HG03558 (cell line): ENCODE data around the gene CTSS.

Experiments
- ATAC-seq: cut with Tn5 transposase; IDR thresholded peaks from one replicate; pipeline ENCODE4 v1.9.1; 2021; ENCODE audit warnings: moderate number of reproducible peaks; ENCODE audit not compliant: unreplicated experiment; ENCODE audit errors: extremely low read depth

CTSS gene

DNA sequence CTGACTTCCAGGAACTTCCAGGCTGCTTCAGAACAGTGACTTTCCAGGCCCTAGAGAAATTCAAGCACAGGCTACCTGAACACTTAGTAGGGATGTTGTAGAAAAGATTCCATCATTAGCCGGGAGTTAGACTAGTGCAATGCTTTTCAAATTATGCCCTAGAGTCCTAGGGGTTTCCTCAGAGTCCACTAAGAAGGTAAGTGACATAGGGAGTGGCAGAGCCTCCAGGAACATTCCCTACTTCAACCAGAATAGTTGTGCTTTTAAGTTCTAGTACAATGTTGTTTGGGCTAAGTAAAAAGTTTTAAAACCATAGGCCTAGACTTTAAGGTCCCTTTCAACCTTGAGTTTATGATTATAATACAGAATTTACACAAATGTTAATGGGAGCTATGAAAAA is 59.5 kb downstream of the CTSS start:
- no peak for ATAC-seq

DNA sequence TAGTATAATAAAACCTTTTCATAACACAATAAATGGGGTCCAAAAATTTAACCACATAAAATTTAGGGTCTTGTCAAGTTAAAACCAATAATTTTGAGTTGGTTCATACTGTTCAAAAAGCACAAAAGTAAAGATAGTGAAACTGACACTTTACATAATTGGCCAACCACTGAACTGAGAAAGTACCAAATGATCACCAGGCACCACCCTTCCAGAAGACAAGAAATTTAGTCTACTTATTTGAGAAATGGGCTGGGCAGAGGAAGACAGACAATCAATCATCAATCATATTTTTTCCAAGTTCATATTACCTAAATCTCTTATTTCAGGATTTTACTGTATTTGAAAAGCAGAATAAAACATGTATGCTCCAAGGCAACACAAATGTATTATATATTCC is 62.2 kb downstream of the CTSS start:
- no peak for ATAC-seq

DNA sequence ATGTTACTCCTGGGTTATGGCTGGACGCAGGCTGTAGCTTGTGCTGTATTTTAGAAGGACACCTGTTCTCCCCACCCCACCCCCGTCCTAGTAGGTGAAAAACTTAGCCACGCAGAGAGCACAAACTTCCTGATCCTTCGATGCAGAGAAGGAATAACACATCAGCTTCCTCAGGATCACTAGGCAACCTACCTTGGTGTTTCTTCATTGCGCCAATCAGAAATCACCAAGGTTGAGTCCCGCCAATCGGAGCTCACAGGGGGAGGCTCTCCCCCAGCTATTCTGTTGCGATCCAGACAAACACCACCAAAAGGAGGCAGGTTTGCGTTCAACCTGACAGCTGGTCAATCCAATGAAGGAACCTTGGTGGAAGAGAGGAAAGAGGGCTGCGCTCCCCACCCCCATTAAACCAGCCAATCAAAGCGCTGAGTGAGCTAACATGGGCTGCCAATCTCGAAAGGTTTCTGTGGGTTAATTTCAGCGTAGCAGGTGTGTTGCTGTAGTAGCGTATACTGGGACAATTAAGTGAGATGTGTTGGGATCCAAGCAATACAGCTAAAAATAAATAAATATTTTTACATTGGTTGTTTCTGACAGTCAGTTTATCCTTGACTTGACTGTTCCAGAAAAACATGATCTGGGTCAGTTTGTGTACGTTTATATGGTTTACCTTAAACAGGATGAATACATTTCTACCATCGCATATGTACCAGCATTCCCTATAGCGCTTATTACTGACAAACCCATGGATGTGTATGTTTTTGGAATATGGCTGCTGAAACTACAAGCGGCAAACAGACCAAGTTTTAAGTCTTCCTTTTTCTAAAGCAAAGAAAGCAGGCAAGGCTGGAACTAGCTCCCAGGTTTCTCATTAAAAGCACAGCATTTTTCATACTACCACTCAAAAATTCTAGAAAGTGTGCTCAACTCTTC is 68.3 kb downstream of the CTSS start, which contains the start of gene GOLPH3L:
TSS of gene GOLPH3L (minus strand) at position 160 of the 933 bp plus-strand sequence. CDS start 2,316 bp downstream, outside the sequence.
- ATAC-seq: peak; percentile 83

DNA sequence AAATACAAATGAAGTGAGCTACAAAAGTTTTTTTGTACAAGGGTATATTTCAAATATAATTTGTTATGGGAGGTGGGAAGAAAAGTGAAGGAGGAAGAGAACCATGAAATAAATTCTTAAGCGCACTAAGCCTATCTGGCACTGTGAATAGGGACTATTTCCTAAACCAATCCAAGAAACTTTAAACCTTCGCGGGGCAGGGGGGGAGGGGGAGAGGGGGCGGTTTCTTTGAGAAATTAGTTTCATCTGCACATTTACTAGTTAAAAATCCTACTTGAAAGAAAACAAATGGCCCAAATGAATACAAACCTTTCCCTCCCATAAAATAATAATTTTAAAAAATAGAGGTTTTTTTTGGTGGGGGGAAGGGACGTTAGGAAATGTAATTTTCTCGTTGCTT is 69.0 kb downstream of the CTSS start:
- no peak for ATAC-seq

DNA sequence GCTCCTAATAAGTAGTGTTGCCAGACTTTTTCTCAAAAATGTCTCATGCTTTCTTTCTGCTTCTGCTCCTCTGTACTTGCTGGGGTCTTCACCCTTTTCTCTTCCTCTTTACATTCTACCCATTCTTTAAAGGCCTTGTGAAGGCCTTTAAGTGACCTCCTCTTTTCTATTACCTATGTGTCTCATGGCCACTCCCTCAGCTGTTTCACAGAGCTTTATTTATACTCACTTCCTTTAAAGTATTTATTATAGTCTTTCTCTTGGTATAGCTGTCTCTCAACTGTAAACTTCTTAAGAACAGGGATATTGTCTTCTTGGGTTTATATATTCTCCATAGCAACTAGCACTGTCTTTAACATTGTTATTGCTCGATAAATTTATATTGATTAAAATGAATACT is 69.4 kb downstream of the CTSS start:
- ATAC-seq: no peak

DNA sequence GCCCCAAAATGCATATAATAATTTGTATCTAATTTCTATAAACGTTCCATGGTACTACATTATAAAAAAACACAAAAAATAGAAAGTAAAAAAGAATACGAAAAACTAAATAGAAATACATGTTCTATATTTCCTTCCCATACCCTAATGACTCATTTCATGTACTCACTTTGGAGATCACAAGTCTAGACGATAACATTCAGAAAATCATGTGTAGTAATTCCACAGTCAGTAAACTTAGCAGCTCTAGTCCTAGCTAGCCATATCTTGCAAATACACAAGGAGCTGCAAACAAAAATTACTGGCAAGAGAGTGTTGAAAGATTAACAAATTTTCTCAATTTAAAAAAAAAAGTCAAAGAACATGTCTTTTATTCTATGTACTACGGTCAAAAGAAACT is 70.0 kb downstream of the CTSS start:
- ATAC-seq: no peak

DNA sequence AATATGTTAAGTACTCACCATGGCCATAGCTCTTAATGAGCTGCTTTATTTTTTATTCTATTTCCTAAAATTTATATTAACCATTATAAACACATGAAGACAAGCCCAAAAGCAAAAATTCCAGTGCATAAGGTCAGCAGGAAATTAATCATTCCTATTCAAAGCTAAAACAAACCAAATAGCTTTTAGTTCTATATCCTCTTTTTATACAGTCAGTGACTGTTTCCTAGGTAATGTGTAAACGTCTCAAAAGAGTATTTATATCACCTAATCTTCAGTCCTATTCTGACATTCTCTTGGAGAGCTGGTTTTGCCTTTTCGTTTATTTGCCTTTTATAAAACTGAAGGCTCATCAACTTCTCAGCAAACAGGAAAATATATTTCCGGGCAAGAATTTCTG is 72.9 kb downstream of the CTSS start:
- ATAC-seq: no peak

DNA sequence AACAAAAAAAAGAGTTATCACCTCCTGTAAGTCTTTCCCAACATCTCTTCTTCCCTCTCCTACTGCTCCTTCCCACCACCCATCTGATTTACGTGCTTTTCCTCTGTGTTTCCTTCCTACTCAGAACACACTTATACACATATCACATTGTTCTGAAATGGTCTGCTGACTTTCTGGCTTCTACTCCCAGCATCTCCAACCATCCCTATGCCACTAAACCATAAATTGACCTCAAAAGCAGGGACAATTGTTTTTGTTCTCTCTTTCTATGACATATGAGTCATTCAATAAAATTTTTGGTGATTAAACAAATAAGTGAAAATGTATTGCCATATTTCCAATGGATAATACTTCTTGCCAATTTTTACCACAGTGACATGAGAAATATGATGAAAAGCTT is 76.8 kb downstream of the CTSS start:
- ATAC-seq: no peak

DNA sequence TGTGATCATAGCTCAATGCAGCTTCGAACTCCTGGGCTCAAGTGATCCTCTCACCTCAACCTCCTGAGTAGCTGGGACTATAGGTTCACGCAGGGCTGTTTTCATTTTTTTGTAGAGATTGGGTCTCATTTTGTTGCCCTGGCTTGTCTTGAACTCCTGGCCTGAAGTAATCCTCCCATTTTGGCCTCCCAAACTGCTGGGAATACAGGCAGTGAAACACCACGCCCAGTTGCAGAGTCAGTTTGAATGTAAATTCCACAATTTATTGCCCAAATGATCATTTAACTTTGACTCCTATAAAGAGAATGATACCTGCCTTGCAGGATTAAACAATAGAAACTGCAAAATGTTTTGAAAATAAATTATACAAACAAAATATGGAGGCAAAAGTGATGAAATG is 79.3 kb downstream of the CTSS start:
- ATAC-seq: no peak

DNA sequence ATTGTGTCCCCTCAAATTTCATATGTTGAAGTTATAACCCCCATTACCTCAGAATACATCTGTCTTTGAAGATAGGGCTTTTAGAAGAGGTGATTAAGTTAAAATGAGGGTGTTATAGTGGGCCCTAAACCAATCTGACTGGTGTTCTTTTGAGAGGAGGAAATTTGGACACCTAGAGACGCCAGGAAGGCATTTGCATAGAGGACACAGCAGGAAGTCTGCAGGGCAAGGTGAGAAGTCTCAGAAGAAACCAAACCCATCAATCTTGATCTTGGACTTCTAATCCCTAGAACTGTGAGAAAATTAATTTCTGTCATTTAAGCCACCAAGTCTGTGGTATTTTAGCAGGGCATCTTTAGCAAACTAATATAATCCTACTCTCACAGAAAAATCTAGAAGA is 81.7 kb downstream of the CTSS start:
- ATAC-seq: no peak
